HG03135 (cell line): ENCODE data around the gene MLPH.
A peak's percentile ranks its signal among the peaks of the same experiment; 100 is the strongest.

ENCODE experiments used
- ATAC-seq: cut with Tn5 transposase; IDR thresholded peaks from one replicate; pipeline ENCODE4 v1.9.1; 2021; ENCODE audit warnings: mild to moderate bottlenecking, moderate library complexity; ENCODE audit not compliant: unreplicated experiment

The MLPH gene

GRCh38 chr2:237515621-237516275, 28.7 kb downstream of the MLPH start:
- ATAC-seq: no peak

- ATAC-seq: no peak
Measured at GRCh38 chr2:237517163-237517562, 30.1 kb downstream of the MLPH start.

- ATAC-seq: no peak
Measured at GRCh38 chr2:237517990-237518389, 30.9 kb downstream of the MLPH start.

DNA sequence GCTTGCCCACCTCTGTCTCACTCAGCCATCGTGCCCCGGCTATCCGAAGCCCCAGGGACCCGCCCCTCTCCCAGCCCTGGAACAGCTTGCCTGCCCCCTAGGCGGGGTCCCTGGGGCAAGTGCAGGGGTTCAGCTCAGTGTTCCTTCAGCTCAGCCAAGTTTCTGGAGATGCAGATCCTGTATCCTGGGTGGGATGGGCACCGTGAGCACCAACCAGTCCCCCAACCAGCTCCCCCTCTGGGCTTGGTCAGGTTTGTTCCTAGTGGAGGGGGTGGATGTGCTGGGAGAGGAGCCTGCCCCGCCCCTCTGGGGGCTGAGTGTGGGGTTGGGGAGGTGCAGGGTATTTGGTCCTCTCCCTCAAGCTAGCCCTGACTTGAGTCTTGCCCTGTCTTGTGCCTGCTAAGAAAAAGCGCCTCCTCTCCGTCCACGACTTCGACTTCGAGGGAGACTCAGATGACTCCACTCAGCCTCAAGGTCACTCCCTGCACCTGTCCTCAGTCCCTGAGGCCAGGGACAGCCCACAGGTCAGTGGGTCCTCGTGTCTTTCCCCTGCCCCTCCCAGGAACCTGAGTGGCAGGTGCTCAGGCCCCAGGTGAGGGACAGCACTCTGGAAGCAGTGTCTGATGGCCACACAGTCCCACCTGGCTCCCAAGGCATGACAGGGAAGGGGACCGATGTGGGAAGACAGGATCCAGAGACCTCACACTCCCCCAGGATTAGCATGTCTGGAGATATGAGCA, 32.6 kb downstream of the MLPH start:
- no peak for ATAC-seq

DNA sequence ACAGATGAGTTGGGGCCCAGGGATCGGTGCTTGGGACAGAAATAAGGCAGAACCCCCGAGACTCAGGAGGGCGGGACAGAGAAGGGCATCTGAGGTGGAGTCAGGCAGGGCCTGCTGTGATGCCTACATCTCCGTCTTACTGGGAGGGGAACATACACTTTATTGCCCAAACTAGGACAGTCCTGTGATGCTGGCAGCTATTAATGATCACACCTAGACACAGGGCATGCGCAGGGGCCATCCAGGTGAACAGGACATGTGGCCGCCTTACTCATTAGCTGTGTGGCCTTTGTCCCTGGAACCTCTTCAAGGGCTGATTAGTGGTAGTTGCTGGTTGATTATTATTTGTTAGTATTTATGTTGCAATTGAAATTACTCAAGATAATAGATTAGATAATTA, 33.2 kb downstream of the MLPH start:
- ATAC-seq: no peak

- ATAC-seq: no peak
Measured at GRCh38 chr2:237524631-237525030, 37.6 kb downstream of the MLPH start.

DNA sequence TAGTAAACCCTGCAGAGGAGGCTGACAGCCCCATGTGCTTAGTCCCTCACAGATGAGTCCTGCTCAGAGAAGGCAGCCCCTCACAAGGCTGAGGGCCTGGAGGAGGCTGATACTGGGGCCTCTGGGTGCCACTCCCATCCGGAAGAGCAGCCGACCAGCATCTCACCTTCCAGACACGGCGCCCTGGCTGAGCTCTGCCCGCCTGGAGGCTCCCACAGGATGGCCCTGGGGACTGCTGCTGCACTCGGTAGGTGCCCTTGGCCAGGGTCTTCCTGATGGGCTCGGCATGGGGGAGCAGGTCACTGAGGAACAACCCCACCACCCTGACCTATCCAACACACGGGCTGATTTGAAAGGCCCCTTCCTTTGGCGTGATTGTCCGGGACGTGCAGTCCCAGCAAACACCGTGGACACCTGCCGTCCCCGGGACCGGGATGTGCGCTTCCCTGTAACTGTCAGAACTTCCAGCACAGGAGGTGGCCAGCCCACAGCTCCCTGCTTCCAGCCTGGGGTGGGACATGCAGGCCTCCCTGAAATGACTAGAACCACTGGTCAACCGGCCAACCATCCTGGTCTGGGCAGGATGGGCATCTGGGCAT, 38.6 kb downstream of the MLPH start:
- ATAC-seq: no peak

DNA sequence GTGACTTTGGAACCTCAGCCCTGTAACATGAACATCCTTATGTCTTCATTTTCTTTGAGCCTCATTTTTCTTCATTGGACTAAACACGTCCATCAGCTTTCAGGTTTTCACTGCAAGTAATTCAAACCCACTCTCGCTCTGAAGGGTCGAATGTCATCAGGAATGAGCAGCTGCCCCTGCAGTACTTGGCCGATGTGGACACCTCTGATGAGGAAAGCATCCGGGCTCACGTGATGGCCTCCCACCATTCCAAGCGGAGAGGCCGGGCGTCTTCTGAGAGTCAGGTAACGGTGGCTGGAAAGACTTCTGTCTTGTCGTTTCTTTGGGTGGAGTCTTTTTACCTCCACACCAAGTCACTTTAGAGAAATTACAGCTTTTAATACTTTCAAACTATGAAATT, 40.2 kb downstream of the MLPH start:
- no peak for ATAC-seq

GRCh38 chr2:237527766-237528165, 40.7 kb downstream of the MLPH start:
- ATAC-seq: no peak

DNA sequence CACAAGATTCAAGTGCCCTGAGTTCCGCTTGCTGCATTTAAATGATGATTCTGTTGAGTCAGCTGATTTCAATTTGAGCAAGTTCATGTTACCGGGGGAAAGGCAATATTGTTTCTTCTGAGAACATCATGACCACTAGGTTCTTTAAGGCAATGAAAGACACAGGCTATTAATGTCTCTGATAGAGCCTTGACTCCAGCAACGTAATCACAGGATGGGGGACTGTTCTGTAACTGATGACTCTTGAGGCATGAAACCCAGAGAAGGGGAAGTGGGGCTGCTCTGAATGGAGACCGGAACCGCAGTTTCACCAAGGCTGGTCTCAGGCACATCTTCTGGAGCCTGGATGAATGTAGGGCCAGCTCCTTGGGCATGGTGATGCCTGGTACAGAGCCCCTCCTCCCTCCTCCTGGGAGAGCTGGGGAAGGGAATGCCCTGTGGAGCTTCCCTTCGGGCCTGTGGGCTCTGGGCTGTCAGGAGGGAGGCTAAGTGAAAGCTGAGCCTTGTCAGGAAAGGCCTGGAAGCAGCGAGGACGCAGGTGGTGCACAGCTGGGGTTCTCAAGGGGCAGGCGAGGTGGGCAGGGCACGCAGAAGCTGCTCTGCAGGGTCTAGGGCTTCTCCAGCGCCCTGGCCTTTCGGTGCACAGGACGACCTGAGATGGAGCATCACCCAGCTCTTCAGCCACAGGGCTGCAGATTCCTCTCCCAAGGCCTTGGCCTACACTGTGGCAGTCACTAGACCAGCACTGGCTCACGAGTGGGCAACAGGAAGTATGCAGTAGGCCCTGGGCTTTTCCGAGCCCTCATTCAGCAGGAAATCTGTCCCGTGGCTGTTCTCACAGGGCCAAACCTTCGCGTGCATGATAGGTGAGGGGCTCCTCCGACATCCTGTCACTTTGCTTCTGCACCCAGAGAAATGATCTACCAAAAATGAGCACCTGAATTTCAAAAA, 42.7 kb downstream of the MLPH start:
- ATAC-seq: peak; percentile 70

DNA sequence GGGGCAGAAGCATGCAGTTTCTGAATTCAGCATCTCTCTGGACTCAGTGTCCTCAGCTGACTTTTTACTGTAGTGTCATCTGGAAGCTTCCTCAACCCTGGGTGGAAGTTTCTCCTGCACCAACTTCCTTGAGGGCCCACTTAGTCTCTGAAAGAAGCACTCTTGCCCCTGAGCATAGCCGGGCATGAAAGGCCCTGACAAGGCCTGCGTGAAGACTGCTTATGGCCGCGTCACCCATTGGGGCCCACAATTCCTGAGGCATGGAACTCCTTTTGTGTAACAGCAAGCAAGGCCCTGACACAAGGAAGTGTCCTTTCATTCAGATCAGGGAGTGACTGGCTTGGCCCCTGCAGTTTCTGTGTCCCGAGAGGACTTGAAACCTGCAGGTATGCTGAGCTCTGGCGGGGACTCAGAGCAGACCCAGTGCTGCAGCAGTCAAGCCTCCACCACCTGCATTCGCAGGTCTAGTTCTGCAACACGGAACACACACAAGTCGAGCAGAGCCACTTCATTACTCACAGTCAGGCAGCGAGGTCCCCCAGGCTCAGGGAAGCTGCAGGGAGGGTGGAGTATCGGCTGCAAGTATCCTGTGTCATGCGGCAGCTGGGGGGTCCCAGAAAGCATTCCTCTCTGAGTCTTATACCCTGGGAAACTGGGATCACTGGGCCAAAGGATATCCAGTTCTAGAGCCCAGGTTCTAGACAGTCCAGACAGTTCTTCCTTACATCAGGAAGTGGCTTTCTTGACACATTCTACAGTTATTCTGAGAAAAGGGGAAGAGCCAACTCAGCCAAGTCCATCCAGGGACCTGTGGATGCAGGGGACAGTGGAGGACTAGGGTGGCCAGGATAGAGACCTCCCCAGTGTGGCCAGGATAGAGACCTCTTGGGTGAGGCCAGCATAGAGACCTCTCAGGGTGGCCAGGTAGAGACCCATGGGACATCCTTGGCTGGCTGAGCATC, 43.7 kb downstream of the MLPH start:
- no peak for ATAC-seq

DNA sequence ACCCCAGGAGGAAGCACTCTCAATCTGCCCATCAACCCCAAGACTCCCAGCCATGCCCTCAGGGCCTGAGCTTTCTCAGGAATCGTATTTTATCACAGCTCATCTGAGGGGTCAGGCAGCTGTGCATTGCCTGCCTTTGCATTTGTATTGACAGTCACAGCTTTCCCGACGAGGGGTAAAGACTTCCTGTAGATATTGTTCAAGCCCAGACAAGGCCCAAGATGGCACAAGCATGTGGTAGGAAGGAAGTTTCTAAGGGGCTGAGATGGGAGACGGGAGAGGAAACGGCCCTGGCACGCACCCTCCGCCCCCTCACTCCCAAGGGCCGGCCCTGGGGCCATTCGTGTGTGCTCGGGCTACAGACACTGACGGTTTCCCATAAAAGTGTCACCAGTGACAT, 45.1 kb downstream of the MLPH start:
- ATAC-seq: no peak

DNA sequence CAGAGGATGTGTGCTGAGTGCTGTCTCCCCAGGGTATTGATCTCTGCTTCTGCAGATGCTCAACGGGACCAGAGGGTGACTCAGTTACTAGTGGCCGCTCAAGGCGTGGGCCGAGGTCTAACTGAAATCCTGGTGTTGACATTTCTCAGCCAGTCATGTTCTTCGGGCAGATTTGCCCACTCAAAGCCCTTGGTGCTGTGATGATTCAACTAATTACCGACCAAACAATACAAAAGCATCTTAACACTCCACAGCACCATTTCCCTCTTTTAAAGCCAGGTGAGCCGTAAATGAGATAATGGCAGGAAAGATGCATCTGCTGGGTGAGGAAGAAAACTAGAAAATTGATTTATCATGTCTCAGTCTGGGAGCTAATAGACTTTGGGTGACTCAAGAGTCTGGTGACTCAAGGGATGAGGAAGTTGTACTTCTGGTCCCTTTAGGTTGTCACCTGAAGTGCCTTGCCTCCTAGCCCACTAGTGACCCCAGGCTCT, 46.7 kb downstream of the MLPH start:
- no peak for ATAC-seq

DNA sequence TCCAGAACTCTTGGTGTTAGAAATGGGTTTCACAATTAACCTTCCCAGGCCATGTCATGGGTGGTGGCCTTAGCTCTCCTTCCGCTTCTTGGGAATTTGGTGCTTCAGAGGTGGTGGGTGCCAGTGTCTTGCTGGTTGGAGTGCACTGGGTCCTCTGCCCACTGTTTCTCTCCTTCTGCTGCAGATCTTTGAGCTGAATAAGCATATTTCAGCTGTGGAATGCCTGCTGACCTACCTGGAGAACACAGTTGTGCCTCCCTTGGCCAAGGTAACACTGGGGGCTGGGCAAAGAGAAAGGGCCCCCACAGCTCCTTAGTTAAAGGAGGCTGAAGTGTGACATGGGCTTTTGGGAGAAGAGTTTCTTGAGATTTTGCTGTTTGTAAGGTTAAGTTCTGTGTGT, 47.3 kb downstream of the MLPH start:
- no peak for ATAC-seq

- no peak for ATAC-seq
Measured at GRCh38 chr2:237535385-237536082, 48.5 kb downstream of the MLPH start.

DNA sequence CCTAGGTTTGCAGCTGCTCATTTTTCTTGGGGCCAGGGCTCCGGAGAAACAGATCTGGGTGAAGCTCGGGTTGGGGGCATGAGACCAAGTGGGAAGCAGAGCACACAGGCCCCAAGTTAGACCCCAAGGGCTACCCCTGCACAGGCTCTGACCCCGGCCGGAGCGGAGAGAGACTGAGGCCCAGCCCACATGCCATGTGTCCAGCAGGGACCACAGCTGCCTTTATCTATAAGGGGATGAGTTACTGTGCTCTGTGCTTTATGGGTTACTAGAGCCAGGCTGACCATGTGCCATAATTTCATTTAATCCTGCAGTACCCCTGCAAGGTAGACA, 49.0 kb downstream of the MLPH start:
- no peak for ATAC-seq

- no peak for ATAC-seq
Measured at GRCh38 chr2:237536617-237537016, 49.6 kb downstream of the MLPH start.

GRCh38 chr2:237538001-237538720, 51.1 kb downstream of the MLPH start:
- no peak for ATAC-seq

DNA sequence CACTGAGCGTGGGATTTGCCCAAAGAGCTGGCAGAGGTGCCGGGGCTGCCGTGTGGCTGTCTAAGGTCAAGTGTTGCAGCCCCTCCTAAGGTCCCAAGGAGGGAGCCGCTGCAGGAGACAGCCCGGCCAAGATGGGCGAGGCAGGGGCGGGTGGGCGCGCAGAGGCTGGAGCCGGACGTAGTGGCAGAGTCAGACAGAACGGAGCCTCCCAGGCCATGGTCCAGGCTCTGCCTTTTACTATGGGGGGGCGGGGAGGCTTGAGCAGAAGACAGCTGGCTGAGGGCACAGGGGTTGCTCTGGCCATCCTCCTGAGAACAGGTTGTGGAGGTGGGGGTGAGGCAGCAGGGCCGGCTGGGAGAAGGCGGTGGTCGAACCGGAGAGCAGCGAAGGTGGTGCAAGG, 51.9 kb downstream of the MLPH start:
- ATAC-seq: no peak
